ENCODE results near the gene GTF2A1.

GTF2A1 gene

GRCh38 chr14:81129242-81129641 is 91.5 kb downstream of the GTF2A1 start:
- DNase-seq = no peak

GRCh38 chr14:81127785-81128184 is 93.0 kb downstream of the GTF2A1 start:
- no peak for DNase-seq

- DNase-seq = no peak
These were observed 95.2 kb downstream of the GTF2A1 start for GRCh38 chr14:81125536-81125935.

Data from activated naive CD4-positive, alpha-beta T cell (primary cell).